ENCODE results near the gene NEDD4L. TPM values are rescaled to one million over a fixed set of nuclear protein-coding genes. Genes with fewer than 3 reads are reported as not detected.
A peak's percentile ranks its signal among the peaks of the same experiment; 100 is the strongest.

Gene NEDD4L
- total RNA-seq, 1 donor from 2014 or later, result 30.9 TPM

DNA sequence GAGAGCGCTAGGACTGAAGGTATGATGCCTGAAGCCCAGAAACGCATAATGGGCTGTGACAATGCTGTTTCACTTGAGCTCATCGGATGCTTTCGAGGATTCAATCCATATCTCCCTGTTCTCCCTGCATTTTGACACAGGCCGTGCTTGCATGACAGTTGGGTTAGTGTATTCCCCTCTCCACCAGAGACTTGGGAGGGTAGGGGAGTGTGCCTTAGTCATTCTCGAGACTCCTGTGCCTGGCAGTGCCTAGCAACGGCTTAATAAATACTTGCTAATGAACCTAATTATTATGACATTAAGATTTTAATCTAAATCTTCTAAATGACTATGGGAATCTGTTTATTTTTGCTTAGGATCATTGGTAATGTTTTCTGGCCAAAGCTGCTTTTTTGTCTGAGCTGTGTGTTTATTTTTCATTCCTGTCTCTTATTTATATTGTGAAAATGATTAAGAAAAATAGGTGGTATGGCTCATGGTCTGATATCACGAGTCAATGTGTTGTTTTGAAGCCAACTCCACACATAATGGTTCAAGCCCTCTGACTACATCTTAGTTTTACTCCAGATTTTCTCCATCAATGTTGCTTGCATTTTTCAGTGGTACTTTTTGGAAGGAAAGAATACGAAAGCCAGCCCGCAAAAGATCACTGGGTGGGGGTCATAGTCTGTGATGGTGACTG, 61.3 kb downstream of the NEDD4L start:
- DNase-seq (ENCODE audit: low spot score) (no peak), ATAC-seq (no peak)
- intact Hi-C loops (cut with DNase I), result no loop called here

DNA sequence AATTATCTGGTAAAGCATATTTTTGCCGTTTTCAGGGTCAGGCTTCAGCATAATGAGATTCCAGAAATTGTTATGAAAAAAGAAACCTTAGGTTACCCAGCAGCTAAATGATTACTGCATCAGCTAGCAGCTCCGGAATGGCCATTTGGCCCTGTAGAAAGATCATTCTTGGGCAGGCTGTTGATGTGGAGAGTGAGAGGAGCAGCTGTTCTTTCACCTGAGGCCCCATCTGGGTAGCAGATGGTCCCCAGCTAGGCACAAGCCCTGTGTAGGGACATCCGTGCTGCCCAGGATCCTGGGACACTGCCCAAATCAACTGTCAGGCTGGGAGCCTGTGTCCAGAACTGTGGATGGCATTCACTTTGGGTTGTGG, 61.8 kb downstream of the NEDD4L start:
- ATAC-seq, result no peak
- intact Hi-C loops (cut with DNase I), result no loop called here
- no peak for DNase-seq (ENCODE audit: low spot score)

DNA sequence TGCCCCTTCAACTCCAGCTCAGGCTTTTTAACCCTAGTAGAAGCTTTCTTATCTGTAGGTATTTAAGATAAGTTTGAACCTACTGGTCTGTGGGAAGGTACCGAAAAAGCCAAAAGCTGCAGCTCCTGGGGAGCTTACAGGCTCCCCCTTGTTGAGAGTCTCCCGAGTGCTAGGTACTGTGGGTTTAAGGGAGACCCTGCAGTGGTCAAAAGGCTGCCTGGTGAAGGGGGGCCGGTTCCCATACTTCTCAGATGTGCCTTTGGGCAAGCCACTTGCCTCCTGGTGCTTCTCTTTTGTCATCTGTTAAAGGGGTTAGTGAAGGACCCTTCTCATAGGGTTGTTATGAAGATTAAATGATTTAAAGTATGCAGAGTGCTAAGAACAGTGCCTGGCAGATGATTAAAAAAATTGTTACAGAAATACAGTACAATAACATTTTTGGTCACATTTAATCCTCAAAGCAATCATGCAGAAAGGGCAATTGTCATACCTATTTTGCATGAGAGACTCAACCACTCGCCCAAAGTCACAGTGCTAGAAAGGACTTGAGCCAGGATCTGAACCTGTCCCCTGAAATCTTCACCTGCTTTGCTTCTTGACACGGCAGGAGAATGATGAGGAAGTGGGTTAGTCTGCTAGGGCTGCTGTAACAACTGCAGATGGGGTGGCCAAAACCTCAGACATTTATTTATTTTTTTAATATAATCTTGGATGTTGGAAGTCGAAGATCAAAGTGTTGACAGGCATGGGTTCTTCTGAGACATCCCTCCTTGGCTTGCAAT, 62.5 kb downstream of the NEDD4L start:
- DNase-seq (ENCODE audit: low spot score) (no peak), ATAC-seq (no peak)
- intact Hi-C loops (cut with DNase I), result no loop called here

GRCh38 chr18:58109256-58109655, 65.2 kb downstream of the NEDD4L start:
- intact Hi-C loops (cut with DNase I), result no loop called here
- DNase-seq (ENCODE audit: low spot score) (no peak), ATAC-seq (no peak)

DNA sequence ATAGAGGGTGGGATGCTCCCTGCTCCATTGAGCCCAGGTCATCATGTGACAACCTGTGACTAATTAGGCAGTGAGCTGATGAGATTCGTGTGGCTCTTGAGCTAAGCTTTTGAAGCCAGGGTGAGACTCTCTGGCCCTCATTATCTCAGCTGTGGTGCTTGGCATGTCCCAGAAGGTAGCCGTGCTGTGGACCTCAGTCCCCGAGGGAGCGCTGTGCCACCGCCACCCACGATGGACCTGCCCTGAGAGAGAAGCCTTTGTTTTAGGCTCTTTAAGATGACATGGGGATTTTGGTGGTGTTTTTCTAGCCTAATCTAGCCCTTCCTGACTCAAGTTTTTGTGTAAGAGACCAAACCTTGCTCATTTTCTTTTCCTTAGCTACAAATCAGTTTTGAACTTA, 66.4 kb downstream of the NEDD4L start:
- DNase-seq (ENCODE audit: low spot score) (no peak), ATAC-seq (no peak)
- intact Hi-C loops (cut with DNase I), result loop anchor here (5.0 kb wide), 1 partner anchor 558 kb away; no protein-coding TSS in a partner anchor

DNA sequence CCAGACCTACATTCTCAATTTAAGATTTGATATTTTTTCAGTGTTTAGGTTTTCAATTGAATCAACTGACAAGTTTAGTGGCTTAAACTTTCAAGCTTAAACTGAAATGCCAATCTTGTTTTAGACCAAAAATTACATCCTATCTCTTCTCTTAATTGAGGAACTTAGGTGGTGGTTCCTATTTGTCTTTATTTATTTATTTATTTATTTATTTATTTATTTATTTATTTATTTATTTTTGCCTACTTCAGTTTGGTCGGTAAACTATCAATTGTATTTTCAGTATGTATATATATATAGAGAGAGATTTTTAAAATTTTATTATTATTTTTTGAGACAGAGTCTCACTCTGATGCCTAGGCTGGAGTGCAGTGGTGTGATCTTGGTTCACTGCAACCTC, 68.1 kb downstream of the NEDD4L start:
- no peak for ATAC-seq
- no peak for DNase-seq (ENCODE audit: low spot score)
- intact Hi-C loops (cut with DNase I), result loop anchor here (5.0 kb wide), 1 partner anchor 560 kb away; no protein-coding TSS in a partner anchor

DNA sequence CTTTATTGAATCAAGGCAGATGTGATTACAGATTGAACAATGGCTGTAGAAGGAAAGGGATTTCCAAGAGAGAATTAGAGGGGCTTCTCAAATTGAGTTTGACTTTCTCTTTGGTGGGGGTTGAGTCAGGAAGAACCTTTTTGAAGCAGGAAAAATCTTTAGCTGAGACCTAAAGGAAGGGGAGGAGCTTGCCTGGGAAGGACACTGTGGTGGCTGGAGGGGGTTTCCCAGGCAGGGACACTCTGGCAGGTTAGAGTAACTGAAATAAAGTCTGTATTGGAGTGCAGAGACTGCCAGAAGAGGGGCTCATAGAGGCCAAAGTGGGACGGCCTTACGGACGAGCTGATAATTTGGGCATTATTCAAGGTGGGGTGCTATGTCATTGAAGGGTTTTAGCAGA, 69.3 kb downstream of the NEDD4L start:
- intact Hi-C loops (cut with DNase I), result loop anchor here (5.0 kb wide), 1 partner anchor 561 kb away; no protein-coding TSS in a partner anchor
- DNase-seq (ENCODE audit: low spot score) (no peak), ATAC-seq (no peak)

DNA sequence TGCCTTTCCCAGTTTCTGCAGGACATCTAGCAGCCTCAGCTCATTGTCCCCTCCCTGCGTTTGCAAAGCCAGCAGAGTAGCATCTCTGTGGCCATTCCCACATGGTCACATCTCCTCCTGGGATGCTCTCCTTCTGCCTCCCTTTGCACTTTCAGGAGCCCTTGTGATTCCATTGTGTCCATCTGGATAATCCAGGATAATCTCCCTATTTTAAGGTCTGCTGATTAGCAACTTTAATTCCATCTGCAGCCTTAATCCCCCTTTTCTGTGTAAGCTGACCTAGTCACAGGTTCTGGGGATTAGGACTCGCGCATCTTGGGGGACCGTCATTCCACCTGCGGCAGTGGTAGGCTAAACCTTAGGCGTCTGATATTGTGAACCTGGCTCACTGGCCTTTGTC, 70.7 kb downstream of the NEDD4L start:
- intact Hi-C loops (cut with DNase I), result loop anchor here (5.0 kb wide), 2 partner anchors 72 to 562 kb away; partner anchors contain the start of gene NEDD4L
- ATAC-seq, result no peak
- no peak for DNase-seq (ENCODE audit: low spot score)

DNA sequence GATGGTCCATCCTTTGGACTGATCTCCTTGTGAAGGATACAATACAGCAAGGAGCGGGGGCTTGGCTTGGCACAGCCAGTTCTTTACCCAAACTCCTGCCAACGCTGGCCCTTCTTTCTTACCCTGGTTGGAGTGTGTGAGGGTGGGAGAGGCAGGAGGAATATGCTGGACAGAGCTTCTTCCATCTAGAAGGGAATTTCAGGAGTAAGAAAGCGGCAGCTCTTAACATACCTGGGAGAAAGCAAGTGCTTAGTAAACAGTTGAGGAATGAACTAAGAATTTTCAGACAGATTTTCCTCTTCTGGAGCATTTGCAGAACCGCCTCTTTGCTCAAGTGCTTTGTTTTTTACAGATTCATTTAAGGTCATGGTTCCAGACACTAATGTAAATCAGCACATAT, 72.8 kb downstream of the NEDD4L start:
- DNase-seq (ENCODE audit: low spot score), result no peak
- intact Hi-C loops (cut with DNase I), result loop anchor here (5.0 kb wide), 1 partner anchor 75 kb away; the partner anchor contains the start of gene NEDD4L
- ATAC-seq, result no peak

DNA sequence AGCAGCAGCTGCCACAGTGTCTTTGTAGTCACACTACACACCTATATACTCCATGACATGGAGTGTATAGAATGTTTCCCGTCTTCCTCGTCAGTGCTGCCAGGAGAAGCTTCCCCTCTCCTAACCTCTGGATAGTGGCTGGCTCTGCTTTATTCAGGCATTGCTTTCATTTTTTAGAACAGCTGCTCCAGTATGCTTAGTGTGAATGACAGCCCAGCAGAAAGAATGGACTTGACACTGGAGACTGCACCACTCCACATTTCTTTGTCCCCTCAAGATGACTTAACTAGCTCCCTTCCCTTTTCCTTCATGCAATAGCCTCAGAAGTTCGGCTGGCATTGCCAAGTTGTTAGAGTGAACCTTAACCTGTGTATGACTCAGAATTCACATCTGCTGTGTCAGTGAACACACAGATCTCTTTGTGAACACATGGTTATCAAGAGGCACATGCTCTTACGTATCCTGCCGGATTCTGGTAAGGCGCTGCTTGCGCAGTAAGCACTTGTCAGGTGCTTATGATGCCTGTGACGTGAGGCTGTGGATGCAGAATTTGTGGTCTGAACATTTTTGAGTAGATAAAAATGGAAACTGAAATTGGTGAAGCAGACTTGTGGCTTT, 73.9 kb downstream of the NEDD4L start:
- ATAC-seq, result peak; percentile 86
- DNase-seq (ENCODE audit: low spot score), result no peak
- intact Hi-C loops (cut with DNase I), result loop anchor here (5.0 kb wide), 1 partner anchor 76 kb away; the partner anchor contains the start of gene NEDD4L

DNA sequence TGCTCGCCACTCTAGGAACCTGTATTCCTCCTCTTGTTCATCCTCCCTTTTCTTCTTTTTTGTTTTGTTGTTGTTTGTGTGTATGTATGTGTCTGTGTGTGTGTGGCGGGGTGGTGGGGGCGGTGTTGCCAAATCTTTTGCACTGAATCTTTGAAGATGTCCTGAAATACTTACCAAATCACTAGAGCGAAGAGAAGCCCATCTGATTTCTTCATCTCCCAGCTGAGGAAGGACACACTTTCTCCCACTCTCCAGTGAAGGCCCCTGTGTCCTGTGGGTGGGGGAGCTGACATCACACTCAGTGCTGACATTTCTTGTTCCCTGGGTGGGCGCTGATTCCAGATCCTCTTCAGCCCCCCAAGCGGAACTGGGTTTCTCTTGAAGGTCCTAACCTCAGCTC, 74.5 kb downstream of the NEDD4L start:
- intact Hi-C loops (cut with DNase I), result loop anchor here (5.0 kb wide), 1 partner anchor 76 kb away; the partner anchor contains the start of gene NEDD4L
- DNase-seq (ENCODE audit: low spot score) (no peak), ATAC-seq (no peak)

DNA sequence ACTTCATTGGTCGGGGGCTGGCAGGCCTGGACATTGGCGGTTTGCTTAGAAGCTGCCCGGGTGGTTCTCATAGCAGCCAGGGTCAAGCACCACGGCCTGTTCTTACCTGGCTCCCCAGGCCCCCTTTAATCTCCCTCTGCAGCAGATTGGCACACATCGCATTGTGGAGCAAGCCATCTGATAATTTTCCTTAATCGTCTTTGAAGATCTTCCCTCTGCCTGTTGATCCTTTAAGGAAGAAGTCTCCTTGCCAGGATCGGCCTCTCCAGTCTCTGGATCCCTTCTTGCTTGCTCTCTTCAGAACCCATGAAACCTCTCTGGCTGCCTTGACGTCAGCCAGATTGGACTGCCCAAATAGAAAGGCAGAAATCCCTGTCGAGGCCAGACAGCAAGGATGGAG, 75.8 kb downstream of the NEDD4L start:
- ATAC-seq, result no peak
- DNase-seq (ENCODE audit: low spot score), result no peak
- intact Hi-C loops (cut with DNase I), result loop anchor here (2.0 to 5.0 kb wide), 2 partner anchors 78 to 237 kb away; partner anchors contain the start of gene NEDD4L

DNA sequence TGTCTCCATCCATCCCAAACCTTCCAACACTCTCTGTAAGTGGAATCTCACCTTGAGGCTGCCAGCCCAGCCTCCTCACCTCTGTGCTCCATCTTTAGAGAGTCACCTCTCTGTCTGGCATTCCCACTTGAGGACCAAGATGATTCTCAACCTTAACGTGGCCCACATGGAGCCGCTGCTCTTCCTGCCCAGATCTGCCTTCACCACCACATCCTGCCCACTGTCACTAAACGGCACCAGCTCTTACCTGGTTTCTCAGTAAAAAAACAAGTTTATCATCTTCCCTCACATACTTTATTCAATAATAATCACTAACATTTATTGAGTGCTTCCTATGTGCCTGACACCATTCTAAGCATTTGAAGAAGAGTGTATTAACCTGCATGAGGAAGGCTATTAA, 80.4 kb downstream of the NEDD4L start:
- no peak for ATAC-seq
- no peak for DNase-seq (ENCODE audit: low spot score)
- intact Hi-C loops (cut with DNase I), result no loop called here

DNA sequence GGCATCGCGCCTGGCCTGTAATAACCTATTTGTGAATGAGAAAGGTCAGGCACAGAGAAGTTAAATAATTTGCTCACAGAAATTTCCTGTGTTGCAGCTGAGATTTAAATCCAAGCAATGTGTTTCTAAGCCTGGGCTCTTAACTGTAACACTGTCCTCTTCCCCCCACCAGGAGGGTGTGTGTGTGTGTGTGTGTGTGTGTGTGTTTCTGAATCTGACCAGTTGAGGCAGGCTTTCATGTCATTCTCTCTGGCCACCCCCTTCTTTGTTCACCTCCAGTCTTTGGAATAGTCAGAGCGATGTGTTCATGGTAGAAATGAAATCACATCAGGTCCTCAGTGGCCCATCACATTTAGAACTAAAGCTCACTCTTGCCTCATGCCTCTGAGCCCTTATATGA, 81.2 kb downstream of the NEDD4L start:
- no peak for ATAC-seq
- intact Hi-C loops (cut with DNase I), result no loop called here
- DNase-seq (ENCODE audit: low spot score), result no peak

DNA sequence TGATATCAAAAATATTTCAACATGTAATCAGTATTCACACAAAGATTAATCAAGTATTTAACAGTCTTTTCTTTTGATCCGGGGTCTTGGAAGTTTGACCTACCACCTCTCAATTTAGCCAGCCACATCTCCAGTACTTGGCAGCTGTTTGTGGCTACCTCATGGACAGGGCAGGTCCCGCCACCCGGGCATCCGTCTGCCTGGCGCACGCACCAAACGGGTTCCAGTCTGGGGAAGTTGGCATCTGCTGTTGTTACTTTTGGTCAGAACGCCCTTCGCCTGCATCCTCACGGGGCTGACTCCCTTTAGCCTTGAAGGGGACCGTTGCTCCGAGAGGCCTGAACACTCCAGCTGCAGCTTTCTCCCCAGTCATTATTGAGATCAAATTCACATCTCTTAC, 81.7 kb downstream of the NEDD4L start:
- ATAC-seq, result no peak
- intact Hi-C loops (cut with DNase I), result no loop called here

DNA sequence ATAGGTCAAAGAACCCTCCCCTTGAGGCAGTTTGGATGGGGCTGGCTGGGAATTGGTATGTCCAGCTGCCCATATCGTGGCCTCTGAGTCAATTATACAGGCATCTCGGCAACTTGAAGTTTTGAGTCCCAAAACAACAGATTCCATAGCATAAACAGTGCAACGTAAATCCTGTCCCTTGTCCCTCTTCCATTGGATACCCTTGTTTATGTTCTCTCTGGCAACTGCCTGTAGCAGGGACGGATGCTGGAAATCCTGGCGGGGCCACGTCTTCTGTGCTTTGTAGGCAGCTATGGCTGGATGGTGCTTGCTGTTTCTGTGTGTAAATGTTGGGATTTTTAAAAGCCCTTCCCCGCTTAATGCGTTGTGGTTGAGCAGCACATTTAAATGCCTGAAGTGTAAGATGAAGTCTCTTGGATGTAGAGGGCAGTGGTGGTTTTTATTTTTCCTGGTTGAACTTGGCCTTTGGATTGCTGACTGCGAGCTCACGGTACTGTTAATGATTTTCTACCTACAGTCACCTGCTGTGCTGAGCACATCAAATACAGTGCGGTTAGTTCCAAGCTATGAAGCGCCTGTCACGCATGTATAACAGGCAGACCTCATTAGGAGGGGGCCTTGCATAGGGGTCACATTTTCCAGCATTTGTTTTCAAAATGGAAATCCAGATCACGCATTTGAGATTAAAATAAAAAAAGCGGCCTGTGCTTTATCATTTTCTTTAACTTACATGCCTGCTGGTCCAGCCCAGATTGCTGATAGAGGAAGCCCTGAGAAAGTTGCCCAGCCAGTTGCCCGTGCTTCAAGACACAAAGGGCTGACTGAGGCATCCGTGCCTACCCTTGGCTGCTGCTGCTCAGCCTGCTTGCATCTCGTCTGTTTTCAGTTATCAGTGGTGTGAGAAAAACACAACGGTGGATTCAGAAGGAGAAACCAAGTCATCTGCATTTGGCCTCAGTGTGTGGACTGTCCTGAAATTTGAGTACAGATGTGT, 84.7 kb downstream of the NEDD4L start:
- ATAC-seq (no peak), DNase-seq (ENCODE audit: low spot score) (no peak)
- intact Hi-C loops (cut with DNase I), result no loop called here

More for the DNA sequence above, 81.7 kb downstream of the NEDD4L start:
- DNase-seq (ENCODE audit: low spot score), result no peak

GRCh38 chr18:58132595-58133261, 88.7 kb downstream of the NEDD4L start:
- DNase-seq (ENCODE audit: low spot score) (no peak), ATAC-seq (no peak)
- intact Hi-C loops (cut with DNase I), result no loop called here

- DNase-seq (ENCODE audit: low spot score) (no peak), ATAC-seq (peak; percentile 46)
- intact Hi-C loops (cut with DNase I), result no loop called here
Measured at GRCh38 chr18:58135183-58135641, 91.2 kb downstream of the NEDD4L start.
